ENCODE measurements around the gene SLC25A29.

The SLC25A29 gene

GRCh38 chr14:100342195-100342594, 36.0 kb upstream of the SLC25A29 start:
- WGBS (ENCODE audit: insufficient coverage, insufficient read length): no CpG with 5 or more reads among the region's 11 CpGs
- Histone ChIP-seq H3K27me3 (ENCODE audit: control insufficient read depth, insufficient read depth, low read length) (no peaks in the 10 kb centered on the region), H3K4me1 (ENCODE audit: control insufficient read depth, insufficient read depth, low read length) (no peaks in the 10 kb centered on the region), H3K9me3 (ENCODE audit: control insufficient read depth, insufficient read depth, low read length) (no peaks in the 10 kb centered on the region), H3K27ac (ENCODE audit: low read length) (no peak overlapping the region), H3K36me3 (ENCODE audit: control insufficient read depth, insufficient read depth, low read length) (peaks cover 35% of the 10 kb centered on the region), H3K4me3 (ENCODE audit: low read length) (no peak overlapping the region)
- no peak for DNase-seq (ENCODE audit: low read depth, low spot score)

GRCh38 chr14:100341301-100342031, 35.2 kb upstream of the SLC25A29 start:
- no peak for DNase-seq (ENCODE audit: low read depth, low spot score)
- Histone ChIP-seq H3K27me3 (ENCODE audit: control insufficient read depth, insufficient read depth, low read length) (no peaks in the 10 kb centered on the region), H3K9me3 (ENCODE audit: control insufficient read depth, insufficient read depth, low read length) (no peaks in the 10 kb centered on the region), H3K4me3 (ENCODE audit: low read length) (no peak overlapping the region), H3K36me3 (ENCODE audit: control insufficient read depth, insufficient read depth, low read length) (peaks cover 34% of the 10 kb centered on the region), H3K4me1 (ENCODE audit: control insufficient read depth, insufficient read depth, low read length) (no peaks in the 10 kb centered on the region), H3K27ac (ENCODE audit: low read length) (no peak overlapping the region)
- no CpG with 5 or more reads among the region's 8 CpGs for WGBS (ENCODE audit: insufficient coverage, insufficient read length)

GRCh38 chr14:100340423-100340813, 34.2 kb upstream of the SLC25A29 start:
- peaks cover 26% of the 10 kb centered on the region for H3K36me3 ChIP-seq (ENCODE audit: control insufficient read depth, insufficient read depth, low read length)
- no CpG with 5 or more reads among the region's 6 CpGs for WGBS (ENCODE audit: insufficient coverage, insufficient read length)
- no peak overlapping the region for H3K4me3 ChIP-seq (ENCODE audit: low read length)
- no peaks in the 10 kb centered on the region for H3K4me1 ChIP-seq (ENCODE audit: control insufficient read depth, insufficient read depth, low read length)
- H3K27ac ChIP-seq (ENCODE audit: low read length): no peak overlapping the region
- no peaks in the 10 kb centered on the region for H3K9me3 ChIP-seq (ENCODE audit: control insufficient read depth, insufficient read depth, low read length)
- no peaks in the 10 kb centered on the region for H3K27me3 ChIP-seq (ENCODE audit: control insufficient read depth, insufficient read depth, low read length)
- DNase-seq (ENCODE audit: low read depth, low spot score): no peak

GRCh38 chr14:100339766-100340422, 33.6 kb upstream of the SLC25A29 start:
- no CpG with 5 or more reads among the region's 6 CpGs for WGBS (ENCODE audit: insufficient coverage, insufficient read length)
- no peak overlapping the region for H3K4me3 ChIP-seq (ENCODE audit: low read length)
- no peaks in the 10 kb centered on the region for H3K27me3 ChIP-seq (ENCODE audit: control insufficient read depth, insufficient read depth, low read length)
- no peak overlapping the region for H3K27ac ChIP-seq (ENCODE audit: low read length)
- peaks cover 27% of the 10 kb centered on the region for H3K36me3 ChIP-seq (ENCODE audit: control insufficient read depth, insufficient read depth, low read length)
- H3K4me1 ChIP-seq (ENCODE audit: control insufficient read depth, insufficient read depth, low read length): no peaks in the 10 kb centered on the region
- no peak for DNase-seq (ENCODE audit: low read depth, low spot score)
- no peaks in the 10 kb centered on the region for H3K9me3 ChIP-seq (ENCODE audit: control insufficient read depth, insufficient read depth, low read length)

GRCh38 chr14:100336618-100337530, 30.6 kb upstream of the SLC25A29 start:
- WGBS (ENCODE audit: insufficient coverage, insufficient read length): no CpG with 5 or more reads among the region's 18 CpGs
- H3K27me3 ChIP-seq (ENCODE audit: control insufficient read depth, insufficient read depth, low read length): no peaks in the 10 kb centered on the region
- H3K4me1 ChIP-seq (ENCODE audit: control insufficient read depth, insufficient read depth, low read length): no peaks in the 10 kb centered on the region
- no peak overlapping the region for H3K27ac ChIP-seq (ENCODE audit: low read length)
- H3K4me3 ChIP-seq (ENCODE audit: low read length): no peak overlapping the region
- H3K9me3 ChIP-seq (ENCODE audit: control insufficient read depth, insufficient read depth, low read length): no peaks in the 10 kb centered on the region
- H3K36me3 ChIP-seq (ENCODE audit: control insufficient read depth, insufficient read depth, low read length): peaks cover 31% of the 10 kb centered on the region
- no peak for DNase-seq (ENCODE audit: low read depth, low spot score)

- Histone ChIP-seq H3K9me3 (ENCODE audit: control insufficient read depth, insufficient read depth, low read length) (no peaks in the 10 kb centered on the region), H3K27ac (ENCODE audit: low read length) (no peak overlapping the region), H3K4me1 (ENCODE audit: control insufficient read depth, insufficient read depth, low read length) (no peaks in the 10 kb centered on the region), H3K27me3 (ENCODE audit: control insufficient read depth, insufficient read depth, low read length) (no peaks in the 10 kb centered on the region), H3K4me3 (ENCODE audit: low read length) (no peak overlapping the region), H3K36me3 (ENCODE audit: control insufficient read depth, insufficient read depth, low read length) (peaks cover 18% of the 10 kb centered on the region)
- no CpG with 5 or more reads among the region's 12 CpGs for WGBS (ENCODE audit: insufficient coverage, insufficient read length)
- DNase-seq (ENCODE audit: low read depth, low spot score): no peak
Observed at GRCh38 chr14:100334904-100335303, 28.7 kb upstream of the SLC25A29 start.

GRCh38 chr14:100333827-100334226, 27.6 kb upstream of the SLC25A29 start:
- DNase-seq (ENCODE audit: low read depth, low spot score): no peak
- Histone ChIP-seq H3K27ac (ENCODE audit: low read length) (no peak overlapping the region), H3K27me3 (ENCODE audit: control insufficient read depth, insufficient read depth, low read length) (no peaks in the 10 kb centered on the region), H3K36me3 (ENCODE audit: control insufficient read depth, insufficient read depth, low read length) (peaks cover 14% of the 10 kb centered on the region; the same call in 1 of the 2 replicates), H3K9me3 (ENCODE audit: control insufficient read depth, insufficient read depth, low read length) (no peaks in the 10 kb centered on the region), H3K4me1 (ENCODE audit: control insufficient read depth, insufficient read depth, low read length) (no peaks in the 10 kb centered on the region), H3K4me3 (ENCODE audit: low read length) (no peak overlapping the region)
- WGBS (ENCODE audit: insufficient coverage, insufficient read length): no CpG with 5 or more reads among the region's 7 CpGs

GRCh38 chr14:100333311-100333710, 27.1 kb upstream of the SLC25A29 start:
- H3K27ac ChIP-seq (ENCODE audit: low read length): no peak overlapping the region
- WGBS (ENCODE audit: insufficient coverage, insufficient read length): no CpG with 5 or more reads among the region's 8 CpGs
- peaks cover 14% of the 10 kb centered on the region; the same call in 1 of the 2 replicates for H3K36me3 ChIP-seq (ENCODE audit: control insufficient read depth, insufficient read depth, low read length)
- H3K27me3 ChIP-seq (ENCODE audit: control insufficient read depth, insufficient read depth, low read length): no peaks in the 10 kb centered on the region
- no peak overlapping the region for H3K4me3 ChIP-seq (ENCODE audit: low read length)
- H3K4me1 ChIP-seq (ENCODE audit: control insufficient read depth, insufficient read depth, low read length): no peaks in the 10 kb centered on the region
- H3K9me3 ChIP-seq (ENCODE audit: control insufficient read depth, insufficient read depth, low read length): no peaks in the 10 kb centered on the region
- DNase-seq (ENCODE audit: low read depth, low spot score): no peak

- Histone ChIP-seq H3K36me3 (ENCODE audit: control insufficient read depth, insufficient read depth, low read length) (peaks cover 14% of the 10 kb centered on the region; the same call in 1 of the 2 replicates), H3K9me3 (ENCODE audit: control insufficient read depth, insufficient read depth, low read length) (no peaks in the 10 kb centered on the region), H3K4me3 (ENCODE audit: low read length) (no peak overlapping the region), H3K27ac (ENCODE audit: low read length) (no peak overlapping the region), H3K27me3 (ENCODE audit: control insufficient read depth, insufficient read depth, low read length) (no peaks in the 10 kb centered on the region), H3K4me1 (ENCODE audit: control insufficient read depth, insufficient read depth, low read length) (no peaks in the 10 kb centered on the region)
- DNase-seq (ENCODE audit: low read depth, low spot score): no peak
- no CpG with 5 or more reads among the region's 8 CpGs for WGBS (ENCODE audit: insufficient coverage, insufficient read length)
Observed at GRCh38 chr14:100332797-100333196, 26.6 kb upstream of the SLC25A29 start.

GRCh38 chr14:100332071-100332639, 25.9 kb upstream of the SLC25A29 start:
- H3K27ac ChIP-seq (ENCODE audit: low read length): no peak overlapping the region
- no CpG with 5 or more reads among the region's 11 CpGs for WGBS (ENCODE audit: insufficient coverage, insufficient read length)
- no peaks in the 10 kb centered on the region for H3K4me1 ChIP-seq (ENCODE audit: control insufficient read depth, insufficient read depth, low read length)
- peaks cover 14% of the 10 kb centered on the region; the same call in 1 of the 2 replicates for H3K36me3 ChIP-seq (ENCODE audit: control insufficient read depth, insufficient read depth, low read length)
- no peak overlapping the region for H3K4me3 ChIP-seq (ENCODE audit: low read length)
- no peaks in the 10 kb centered on the region for H3K27me3 ChIP-seq (ENCODE audit: control insufficient read depth, insufficient read depth, low read length)
- no peak for DNase-seq (ENCODE audit: low read depth, low spot score)
- H3K9me3 ChIP-seq (ENCODE audit: control insufficient read depth, insufficient read depth, low read length): no peaks in the 10 kb centered on the region

All from iPS DF 6.9 (cell line).